Inferior parietal cortex (tissue), 1 donor: ENCODE data around the gene DCST2.

Source experiments
- DNase-seq: peaks from one replicate; pipeline ENCODE4 v3.0.0-alpha.2; 2016; ENCODE audit errors: extremely low spot score

Gene DCST2

GRCh38 chr1:155010211-155010918 is 23.2 kb downstream of the DCST2 start:
- DNase-seq, result no peak

- no peak for DNase-seq
Observed at GRCh38 chr1:155009742-155010141, 23.8 kb downstream of the DCST2 start.

- DNase-seq, result no peak
Observed at GRCh38 chr1:155009221-155009711, 24.3 kb downstream of the DCST2 start.

GRCh38 chr1:155008015-155008941 is 25.3 kb downstream of the DCST2 start:
- DNase-seq, result no peak

GRCh38 chr1:155007251-155007828 is 26.2 kb downstream of the DCST2 start:
- no peak for DNase-seq

- peak; percentile 70 for DNase-seq
Observed at GRCh38 chr1:155006601-155007101, 26.9 kb downstream of the DCST2 start.

GRCh38 chr1:155005076-155006011 is 28.2 kb downstream of the DCST2 start:
- DNase-seq, result peak; percentile 47

- DNase-seq, result peak; percentile 22
Observed at GRCh38 chr1:155004352-155005075, 29.1 kb downstream of the DCST2 start.

GRCh38 chr1:155003766-155004351 is 29.7 kb downstream of the DCST2 start:
- peak; percentile 36 for DNase-seq

- DNase-seq, result no peak
Observed at GRCh38 chr1:155003227-155003765, 30.3 kb downstream of the DCST2 start.

GRCh38 chr1:155002464-155003226 is 30.9 kb downstream of the DCST2 start, which contains the start of gene ZBTB7B:
Gene ZBTB7B, plus strand, starts transcription at chr1:155002802. Its CDS starts 11,859 bp downstream, at chr1:155014661.
- DNase-seq, result peak; percentile 24

- peak; percentile 92 for DNase-seq
Observed at GRCh38 chr1:155001675-155002463, 31.7 kb downstream of the DCST2 start.

- no peak for DNase-seq
Observed at GRCh38 chr1:155001425-155001674, 32.2 kb downstream of the DCST2 start.

- peak; percentile 85 for DNase-seq
Observed at GRCh38 chr1:155000726-155001424, 32.7 kb downstream of the DCST2 start.

GRCh38 chr1:155000411-155000725 is 33.2 kb downstream of the DCST2 start:
- DNase-seq, result no peak

- no peak for DNase-seq
Observed at GRCh38 chr1:154999571-155000410, 33.8 kb downstream of the DCST2 start.
